Breast epithelium (tissue), 3 donors: Measurements from ENCODE around the gene CCDC144A.
"Not testable (repeated sequence)": the region's sequence is repeated elsewhere in the genome, so short reads cannot be mapped to it uniquely, and the experiment has no call there.

Experiments
- POLR2AphosphoS5 ChIP-seq, 3 donors: sonication (generic); formaldehyde crosslinking; IDR thresholded peaks; one replicate each; pipeline ENCODE4 v1.6.1; 2017; ENCODE audit warnings: antibody characterized with exemption in 3 of 3
- TF ChIP-seq, protein P1 (sequence below), 3 donors: fragments of 450-650 bp; IDR thresholded peaks; one replicate each; pipeline ENCODE4 v1.5.1; 2016 to 2017; ENCODE audit warnings: antibody characterized with exemption in 3 of 3, mild to moderate bottlenecking in 3 of 3, moderate library complexity in 3 of 3

DNA sequence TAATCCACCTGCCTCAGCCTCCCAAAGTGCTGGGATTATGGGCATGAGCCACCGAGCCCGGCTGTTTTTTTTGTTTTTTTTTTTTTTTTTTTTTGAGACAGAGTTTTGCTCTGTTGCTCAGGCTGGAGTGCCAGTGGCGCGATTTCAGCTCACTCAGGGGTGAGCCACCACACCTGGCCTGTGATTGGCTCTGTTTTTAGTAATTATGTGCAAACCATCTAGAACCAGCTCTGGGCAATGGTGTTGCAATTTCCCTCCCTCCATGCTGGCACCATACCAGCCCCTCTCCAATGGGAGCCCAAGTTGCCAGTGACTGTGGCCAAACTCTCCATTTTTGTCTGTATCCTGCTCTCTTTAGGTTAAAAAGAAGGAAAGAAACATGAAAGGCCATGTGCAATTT lies 4.0 kb upstream of the CCDC144A start:
- TF ChIP-seq, protein P1, sequence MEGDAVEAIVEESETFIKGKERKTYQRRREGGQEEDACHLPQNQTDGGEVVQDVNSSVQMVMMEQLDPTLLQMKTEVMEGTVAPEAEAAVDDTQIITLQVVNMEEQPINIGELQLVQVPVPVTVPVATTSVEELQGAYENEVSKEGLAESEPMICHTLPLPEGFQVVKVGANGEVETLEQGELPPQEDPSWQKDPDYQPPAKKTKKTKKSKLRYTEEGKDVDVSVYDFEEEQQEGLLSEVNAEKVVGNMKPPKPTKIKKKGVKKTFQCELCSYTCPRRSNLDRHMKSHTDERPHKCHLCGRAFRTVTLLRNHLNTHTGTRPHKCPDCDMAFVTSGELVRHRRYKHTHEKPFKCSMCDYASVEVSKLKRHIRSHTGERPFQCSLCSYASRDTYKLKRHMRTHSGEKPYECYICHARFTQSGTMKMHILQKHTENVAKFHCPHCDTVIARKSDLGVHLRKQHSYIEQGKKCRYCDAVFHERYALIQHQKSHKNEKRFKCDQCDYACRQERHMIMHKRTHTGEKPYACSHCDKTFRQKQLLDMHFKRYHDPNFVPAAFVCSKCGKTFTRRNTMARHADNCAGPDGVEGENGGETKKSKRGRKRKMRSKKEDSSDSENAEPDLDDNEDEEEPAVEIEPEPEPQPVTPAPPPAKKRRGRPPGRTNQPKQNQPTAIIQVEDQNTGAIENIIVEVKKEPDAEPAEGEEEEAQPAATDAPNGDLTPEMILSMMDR (IDR thresholded peaks at IDR 0.05) = not testable (repeated sequence)
- not testable (repeated sequence) for TF ChIP-seq POLR2AphosphoS5 (IDR thresholded peaks at IDR 0.05)
